ENCODE data around the gene B3GALT2. TPM values are rescaled to one million over a fixed set of nuclear protein-coding genes. Genes with fewer than 3 reads are reported as not detected.

Gene B3GALT2
- total and polyA plus RNA-seq, 9 of the 15 experiments (the other 6 are each of a cell fraction or from before 2014, with no cell fraction given) = 0.03 TPM; not detected in 8

- Histone ChIP-seq H3K4me1 (replicated peaks in 1 of 2; ENCODE audit: control insufficient read depth in 2 of 2, insufficient read depth in 2 of 2, low read length in 2 of 2) (no peaks in the 10 kb centered on the region), H3K9me3 (replicated peaks; ENCODE audit: control insufficient read depth, insufficient read depth, low read depth, low read length) (no peaks in the 10 kb centered on the region), H3K4me2 (ENCODE audit: insufficient read depth, low read length) (no peak overlapping the region), H3K79me2 (ENCODE audit: control insufficient read depth, insufficient read depth, low read length) (peaks cover 19% of the 10 kb centered on the region; the same call in 2 of the 3 replicates), H3K4me3 (no peak overlapping the region), H2AFZ (ENCODE audit: low read depth, low read length) (no peak overlapping the region), H3K27ac (ENCODE audit: extremely low read depth, low read depth, low read length) (no peak overlapping the region), H4K20me1 (replicated peaks; ENCODE audit: control insufficient read depth, insufficient read depth, low read length) (no peaks in the 10 kb centered on the region), H3K36me3 (ENCODE audit: control insufficient read depth, insufficient read depth, low read length) (peaks cover 84% of the 10 kb centered on the region), H3K9me1 (ENCODE audit: control insufficient read depth, insufficient read depth, low read length) (no peaks in the 10 kb centered on the region), H3K27me3 (ENCODE audit: control insufficient read depth in 2 of 2, insufficient read depth in 2 of 2, low read length in 2 of 2) (no peaks in the 10 kb centered on the region), H3K9ac (ENCODE audit: insufficient read depth in 1 of 2, low read depth in 2 of 2, low read length in 2 of 2) (no peak overlapping the region)
- TF ChIP-seq PHTF2 (CRISPR knock-in tag; IDR thresholded peaks at IDR 0.05) (no peak), E2F8 (IDR thresholded peaks at IDR 0.05; ENCODE audit: low read depth, partially characterized antibody) (no peak), CTCF (IDR thresholded peaks at IDR 0.05 in 2 of 3, conservative IDR thresholded peaks at IDR 0.05 in 1 of 3; ENCODE audit: insufficient read depth in 2 of 3, low read depth in 1 of 3, low read length in 3 of 3) (peak in 1 of 3 experiments; percentile 33; a peak in 2 of 6 replicates), SP1 (CRISPR knock-in tag; IDR thresholded peaks at IDR 0.05) (no peak), HINFP (tag; conservative IDR thresholded peaks at IDR 0.05; ENCODE audit: low read depth) (no peak)
- ATAC-seq (no peak), FAIRE-seq (peak; percentile 6), DNase-seq (ENCODE audit: extremely low read depth in 1 of 4, low spot score in 3 of 4) (no peak)
- in situ Hi-C loops (cut with MboI) = no loop called here
- BruUV-seq (replicated peaks) = no TSS peak
- intact Hi-C loops (cut with micrococcal nuclease) = no loop called here
- ChIA-PET CTCF (ENCODE audit: low intra/inter-chr PET ratio) (no interaction called here), POLR2A (interaction anchor here (0.7 to 1.4 kb wide), 3 partner anchors 17 to 86 kb away, joined by 3 read pairs; partner anchors contain the start of gene CDC73)
- WGBS (ENCODE audit: insufficient coverage, low coverage, missing lambda C conversion rate) = 76% methylated on average over 1 of the region's 1 CpG
Measured at GRCh38 chr1:193143285-193143684, 43.1 kb downstream of the B3GALT2 start.
